BE2C (cell line): ENCODE measurements around the gene HSD17B12.
"Not testable (repeated sequence)": the region's sequence is repeated elsewhere in the genome, so short reads cannot be mapped to it uniquely, and the experiment has no call there.

Experiments used
- DNase-seq: peaks from one replicate; pipeline ENCODE4 v3.0.0-alpha.2; 2020
- H3K27me3 ChIP-seq: fragments of 250-450 bp; sonication (Bioruptor Pico); 2 replicates; pipeline ENCODE4 v1.5.1; 2020; ENCODE audit warnings: mild to moderate bottlenecking
- H3K36me3 ChIP-seq: fragments of 250-450 bp; sonication (Bioruptor Pico); 2 replicates; pipeline ENCODE4 v1.5.1; 2020; ENCODE audit warnings: mild to moderate bottlenecking
- H3K4me1 ChIP-seq: fragments of 250-450 bp; sonication (Bioruptor Pico); 2 replicates; pipeline ENCODE4 v1.5.1; 2020
- H3K4me3 ChIP-seq: 2 replicates; pipeline ENCODE4 v1.5.1; 2011; ENCODE audit warnings: low read depth, low read length
- H3K9me3 ChIP-seq: fragments of 250-450 bp; sonication (Bioruptor Pico); 2 replicates; pipeline ENCODE4 v1.5.1; 2020
- TF ChIP-seq, protein P1 (sequence below): IDR thresholded peaks from 2 replicates; pipeline ENCODE4 v1.5.1; 2012; ENCODE audit warnings: mild to moderate bottlenecking, low read depth, low read length

The HSD17B12 gene

GRCh38 chr11:43643898-43644620 lies 36.5 kb upstream of the HSD17B12 start:
- Histone ChIP-seq H3K9me3 (no peaks in the 10 kb centered on the region), H3K27me3 (peaks cover 9% of the 10 kb centered on the region), H3K36me3 (no peaks in the 10 kb centered on the region), H3K4me3 (peak overlapping the region; percentile 92), H3K4me1 (no peaks in the 10 kb centered on the region)
- peak; percentile 78 for DNase-seq
- TF ChIP-seq, protein P1, sequence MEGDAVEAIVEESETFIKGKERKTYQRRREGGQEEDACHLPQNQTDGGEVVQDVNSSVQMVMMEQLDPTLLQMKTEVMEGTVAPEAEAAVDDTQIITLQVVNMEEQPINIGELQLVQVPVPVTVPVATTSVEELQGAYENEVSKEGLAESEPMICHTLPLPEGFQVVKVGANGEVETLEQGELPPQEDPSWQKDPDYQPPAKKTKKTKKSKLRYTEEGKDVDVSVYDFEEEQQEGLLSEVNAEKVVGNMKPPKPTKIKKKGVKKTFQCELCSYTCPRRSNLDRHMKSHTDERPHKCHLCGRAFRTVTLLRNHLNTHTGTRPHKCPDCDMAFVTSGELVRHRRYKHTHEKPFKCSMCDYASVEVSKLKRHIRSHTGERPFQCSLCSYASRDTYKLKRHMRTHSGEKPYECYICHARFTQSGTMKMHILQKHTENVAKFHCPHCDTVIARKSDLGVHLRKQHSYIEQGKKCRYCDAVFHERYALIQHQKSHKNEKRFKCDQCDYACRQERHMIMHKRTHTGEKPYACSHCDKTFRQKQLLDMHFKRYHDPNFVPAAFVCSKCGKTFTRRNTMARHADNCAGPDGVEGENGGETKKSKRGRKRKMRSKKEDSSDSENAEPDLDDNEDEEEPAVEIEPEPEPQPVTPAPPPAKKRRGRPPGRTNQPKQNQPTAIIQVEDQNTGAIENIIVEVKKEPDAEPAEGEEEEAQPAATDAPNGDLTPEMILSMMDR: no peak

- Histone ChIP-seq H3K4me3 (peak overlapping the region; percentile 92), H3K27me3 (peaks cover 2% of the 10 kb centered on the region), H3K9me3 (no peaks in the 10 kb centered on the region), H3K4me1 (no peaks in the 10 kb centered on the region), H3K36me3 (no peaks in the 10 kb centered on the region)
- no peak for DNase-seq
- TF ChIP-seq, protein P1: no peak
Measured at GRCh38 chr11:43644621-43645299, 35.8 kb upstream of the HSD17B12 start.

GRCh38 chr11:43646767-43647166 lies 33.8 kb upstream of the HSD17B12 start:
- TF ChIP-seq, protein P1: no peak
- no peak for DNase-seq
- Histone ChIP-seq H3K4me3 (no peak overlapping the region), H3K27me3 (no peaks in the 10 kb centered on the region), H3K9me3 (no peaks in the 10 kb centered on the region), H3K36me3 (no peaks in the 10 kb centered on the region), H3K4me1 (no peaks in the 10 kb centered on the region)

GRCh38 chr11:43648888-43649287 lies 31.6 kb upstream of the HSD17B12 start:
- Histone ChIP-seq H3K36me3 (no peaks in the 10 kb centered on the region), H3K4me3 (no peak overlapping the region), H3K4me1 (no peaks in the 10 kb centered on the region), H3K27me3 (no peaks in the 10 kb centered on the region), H3K9me3 (no peaks in the 10 kb centered on the region)
- no peak for DNase-seq
- TF ChIP-seq, protein P1: no peak

GRCh38 chr11:43649501-43649900 lies 31.0 kb upstream of the HSD17B12 start:
- Histone ChIP-seq H3K9me3 (no peaks in the 10 kb centered on the region), H3K36me3 (no peaks in the 10 kb centered on the region), H3K27me3 (no peaks in the 10 kb centered on the region), H3K4me1 (no peaks in the 10 kb centered on the region), H3K4me3 (no peak overlapping the region)
- DNase-seq: no peak
- TF ChIP-seq, protein P1: peak; percentile 45

GRCh38 chr11:43649921-43650320 lies 30.6 kb upstream of the HSD17B12 start:
- Histone ChIP-seq H3K9me3 (no peaks in the 10 kb centered on the region), H3K27me3 (no peaks in the 10 kb centered on the region), H3K4me3 (no peak overlapping the region), H3K4me1 (no peaks in the 10 kb centered on the region), H3K36me3 (no peaks in the 10 kb centered on the region)
- TF ChIP-seq, protein P1: no peak
- DNase-seq: no peak

DNA sequence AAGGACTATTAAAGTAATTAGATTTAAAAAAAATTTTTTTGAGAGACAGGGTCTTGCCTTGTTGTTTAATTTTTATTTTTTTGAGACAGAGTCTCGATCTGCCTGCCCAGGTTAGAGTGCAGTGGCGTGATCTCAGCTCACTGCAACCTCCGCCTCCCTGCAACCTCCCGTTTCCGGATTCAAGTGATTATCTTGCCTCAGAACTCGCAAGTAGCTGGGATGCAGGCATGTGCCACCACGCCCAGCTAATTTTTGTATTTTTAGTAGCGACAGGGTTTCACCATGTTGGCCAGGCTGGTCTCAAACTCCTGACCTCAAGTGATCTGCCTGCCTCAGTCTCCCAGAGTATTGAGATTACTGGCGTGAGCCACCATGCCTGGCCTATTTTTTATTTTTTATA lies 17.5 kb upstream of the HSD17B12 start:
- not testable (repeated sequence) for H3K4me1 ChIP-seq, H3K36me3 ChIP-seq, DNase-seq, H3K27me3 ChIP-seq, H3K4me3 ChIP-seq, H3K9me3 ChIP-seq
